PC-9 (cell line): ENCODE measurements around the gene ASRGL1. TPM values are rescaled to one million over a fixed set of nuclear protein-coding genes. Genes with fewer than 3 reads are reported as not detected.

ENCODE experiments used
- BruUV-seq: library from RNA; stranded (reverse); fragments of 400-500 nt; replicated peaks from 2 replicates; lab custom pipeline; 2021; lab: Mats Ljungman, UMichigan
- CTCF ChIA-PET: fragments of 300-600 bp; sonication (Branson Sonifier 250); formaldehyde crosslinking; loops from one replicate; lab custom pipeline; 2022; ENCODE audit warnings: antibody characterized with exemption; lab: Charles Lee
- POLR2A ChIA-PET: fragments of 300-600 bp; sonication (Branson Sonifier 250); formaldehyde crosslinking; loops from one replicate; lab custom pipeline; 2022; ENCODE audit warnings: antibody characterized with exemption; ENCODE audit not compliant: unreplicated experiment; lab: Charles Lee
- DNase-seq, 2 experiments: peaks; one replicate each; pipeline versions ENCODE4 v3.0.0 to v3.0.0-alpha.2; 2015 to 2022; ENCODE audit warnings: mixed read lengths in 1 of 2
- H2AFZ ChIP-seq: fragments of 200-600 bp; sonication (generic); 2 replicates; pipeline ENCODE4 v1.8.1; 2017; ENCODE audit warnings: antibody characterized with exemption
- H3F3A ChIP-seq: fragments of 200-600 bp; sonication (generic); 2 replicates; pipeline ENCODE4 v1.8.1; 2017; ENCODE audit warnings: antibody characterized with exemption, mild to moderate bottlenecking, low read depth; ENCODE audit not compliant: insufficient read depth
- H3K27ac ChIP-seq: fragments of 200-600 bp; sonication (generic); 2 replicates; pipeline ENCODE4 v1.6.1; 2016; ENCODE audit warnings: mixed run types
- H3K27me3 ChIP-seq: fragments of 200-600 bp; sonication (generic); 2 replicates; pipeline ENCODE4 v1.6.1; 2016; ENCODE audit warnings: low read depth, mixed run types; ENCODE audit not compliant: insufficient read depth
- H3K36me3 ChIP-seq: fragments of 200-600 bp; sonication (generic); 2 replicates; pipeline ENCODE4 v1.6.1; 2016; ENCODE audit warnings: low read depth, mixed run types
- H3K4me1 ChIP-seq: fragments of 200-600 bp; sonication (generic); replicated peaks from 2 replicates; pipeline ENCODE4 v1.6.1; 2016; ENCODE audit warnings: mixed run types; ENCODE audit not compliant: insufficient read depth
- H3K4me2 ChIP-seq: fragments of 200-600 bp; sonication (generic); 2 replicates; pipeline ENCODE4 v1.6.1; 2017; ENCODE audit warnings: mixed run types
- H3K4me3 ChIP-seq: fragments of 200-600 bp; sonication (generic); 2 replicates; pipeline ENCODE4 v1.6.1; 2016; ENCODE audit warnings: mixed run types
- H3K79me2 ChIP-seq: fragments of 200-600 bp; sonication (generic); 2 replicates; pipeline ENCODE4 v1.6.1; 2017; ENCODE audit warnings: low read depth, mixed run types
- H3K9me2 ChIP-seq: fragments of 200-600 bp; sonication (generic); 2 replicates; pipeline ENCODE4 v1.8.1; 2017; ENCODE audit warnings: mild to moderate bottlenecking; ENCODE audit not compliant: insufficient read depth
- H3K9me3 ChIP-seq: fragments of 200-600 bp; sonication (generic); 2 replicates; pipeline ENCODE4 v1.8.1; 2016; ENCODE audit warnings: low read depth; ENCODE audit not compliant: insufficient read depth
- H4K20me1 ChIP-seq: fragments of 200-600 bp; sonication (generic); 2 replicates; pipeline ENCODE4 v1.8.1; 2017; ENCODE audit not compliant: insufficient read depth
- EZH2 ChIP-seq: fragments of 200-600 bp; sonication (generic); IDR thresholded peaks from 2 replicates; pipeline ENCODE4 v1.8.0; 2017; ENCODE audit warnings: antibody characterized with exemption, low read depth
- intact Hi-C: fragments of 100-400 bp; cut with micrococcal nuclease; formaldehyde crosslinking; loops from one replicate; pipeline ENCODE4 v1.10.0; 2022; ENCODE audit not compliant: unreplicated experiment
- total RNA-seq: library from RNA; stranded (reverse); gene quantifications from 2 replicates; pipeline ENCODE4 v1.2.3, GENCODE V29; 2021
- TF ChIP-seq, protein P1 (sequence below): fragments of 200-600 bp; sonication (generic); conservative IDR thresholded peaks from 2 replicates; pipeline ENCODE4 v1.6.1; 2017; ENCODE audit warnings: mixed run types, antibody characterized with exemption, mild to moderate bottlenecking, moderate library complexity

The ASRGL1 gene
- total RNA-seq, 1 experiment from 2014 or later, result 8.4 TPM

- Histone ChIP-seq H2AFZ (no peak overlapping the region), H3K9me2 (no peaks in the 10 kb centered on the region), H3K27me3 (no peaks in the 10 kb centered on the region), H3K9me3 (no peaks in the 10 kb centered on the region), H3K4me2 (no peak overlapping the region), H3K4me1 (peaks cover 13% of the 10 kb centered on the region), H3K4me3 (no peak overlapping the region), H4K20me1 (no peaks in the 10 kb centered on the region), H3K36me3 (no peaks in the 10 kb centered on the region), H3F3A (peaks cover 10% of the 10 kb centered on the region; the same call in 1 of the 2 replicates), H3K79me2 (no peaks in the 10 kb centered on the region), H3K27ac (no peak overlapping the region)
- POLR2A ChIA-PET, result interaction anchor here (0.5 to 0.6 kb wide), 2 partner anchors 161 to 1563 kb away, joined by 3 to 5 read pairs; no protein-coding TSS in a partner anchor
- no peak for TF ChIP-seq EZH2
- no peak for DNase-seq
- intact Hi-C loops, result loop anchor here (2.0 to 5.0 kb wide), 3 partner anchors 27 to 483 kb away; partner anchors contain the start of genes EML3, ROM1 and SLC3A2
- no TSS peak for BruUV-seq
- CTCF ChIA-PET, result no interaction called here
Observed at GRCh38 chr11:62399172-62399877, 62.1 kb downstream of the ASRGL1 start.

DNA sequence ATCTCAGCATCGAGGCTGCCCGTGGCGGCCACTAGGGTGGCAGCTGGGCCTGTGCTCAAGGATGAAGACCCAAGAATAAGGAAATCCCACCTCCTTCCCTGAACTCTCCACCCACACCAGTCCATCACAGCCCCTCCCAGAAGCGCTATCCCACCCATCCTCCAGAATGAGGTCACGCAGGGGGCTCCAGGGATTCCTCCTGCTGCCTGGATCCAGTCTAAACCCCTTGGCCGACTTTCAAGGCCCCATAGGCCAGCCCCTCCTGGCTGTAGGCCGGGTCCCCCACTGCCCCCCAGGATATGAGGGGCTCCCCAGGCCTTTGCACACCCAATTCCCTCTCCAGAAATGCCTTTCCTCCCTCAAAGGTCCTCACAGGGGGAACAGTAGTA is 62.6 kb downstream of the ASRGL1 start:
- Histone ChIP-seq H2AFZ (no peak overlapping the region), H3K27ac (no peak overlapping the region), H4K20me1 (no peaks in the 10 kb centered on the region), H3F3A (peaks cover 7% of the 10 kb centered on the region; the same call in 1 of the 2 replicates), H3K9me3 (no peaks in the 10 kb centered on the region), H3K27me3 (no peaks in the 10 kb centered on the region), H3K79me2 (no peaks in the 10 kb centered on the region), H3K9me2 (no peaks in the 10 kb centered on the region), H3K4me3 (no peak overlapping the region), H3K36me3 (no peaks in the 10 kb centered on the region), H3K4me1 (peaks cover 13% of the 10 kb centered on the region), H3K4me2 (no peak overlapping the region)
- TF ChIP-seq, protein P1, sequence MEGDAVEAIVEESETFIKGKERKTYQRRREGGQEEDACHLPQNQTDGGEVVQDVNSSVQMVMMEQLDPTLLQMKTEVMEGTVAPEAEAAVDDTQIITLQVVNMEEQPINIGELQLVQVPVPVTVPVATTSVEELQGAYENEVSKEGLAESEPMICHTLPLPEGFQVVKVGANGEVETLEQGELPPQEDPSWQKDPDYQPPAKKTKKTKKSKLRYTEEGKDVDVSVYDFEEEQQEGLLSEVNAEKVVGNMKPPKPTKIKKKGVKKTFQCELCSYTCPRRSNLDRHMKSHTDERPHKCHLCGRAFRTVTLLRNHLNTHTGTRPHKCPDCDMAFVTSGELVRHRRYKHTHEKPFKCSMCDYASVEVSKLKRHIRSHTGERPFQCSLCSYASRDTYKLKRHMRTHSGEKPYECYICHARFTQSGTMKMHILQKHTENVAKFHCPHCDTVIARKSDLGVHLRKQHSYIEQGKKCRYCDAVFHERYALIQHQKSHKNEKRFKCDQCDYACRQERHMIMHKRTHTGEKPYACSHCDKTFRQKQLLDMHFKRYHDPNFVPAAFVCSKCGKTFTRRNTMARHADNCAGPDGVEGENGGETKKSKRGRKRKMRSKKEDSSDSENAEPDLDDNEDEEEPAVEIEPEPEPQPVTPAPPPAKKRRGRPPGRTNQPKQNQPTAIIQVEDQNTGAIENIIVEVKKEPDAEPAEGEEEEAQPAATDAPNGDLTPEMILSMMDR, result no peak
- no peak for TF ChIP-seq EZH2
- no peak for DNase-seq
- no TSS peak for BruUV-seq
- intact Hi-C loops, result loop anchor here (2.0 to 5.0 kb wide), 3 partner anchors 27 to 482 kb away; partner anchors contain the start of genes EML3, ROM1 and SLC3A2
- ChIA-PET POLR2A (interaction anchor here (0.6 kb wide), 1 partner anchor 328 kb away, joined by 3 read pairs; the partner anchor contains the start of gene TTC9C), CTCF (interaction anchor here (1.2 kb wide), 1 partner anchor 161 kb away, joined by 4 read pairs; no protein-coding TSS in a partner anchor)

GRCh38 chr11:62400281-62400680 is 63.0 kb downstream of the ASRGL1 start:
- ChIA-PET POLR2A (interaction anchor here (0.5 to 1.0 kb wide), 7 partner anchors 27 to 1534 kb away, joined by 3 to 10 read pairs (median 4); partner anchors contain the start of gene TTC9C), CTCF (interaction anchor here (0.8 to 1.2 kb wide), 4 partner anchors 25 to 160 kb away, joined by 3 to 6 read pairs (median 4); no protein-coding TSS in a partner anchor)
- no peaks in the 10 kb centered on the region for H3K36me3 ChIP-seq
- H3K9me2 ChIP-seq, result no peaks in the 10 kb centered on the region
- peaks cover 10% of the 10 kb centered on the region for H3K4me1 ChIP-seq
- no TSS peak for BruUV-seq
- H3K79me2 ChIP-seq, result no peaks in the 10 kb centered on the region
- H3K4me3 ChIP-seq, result no peak overlapping the region
- no peak overlapping the region for H2AFZ ChIP-seq
- intact Hi-C loops, result no loop called here
- no peak for TF ChIP-seq EZH2
- TF ChIP-seq, protein P1, result no peak
- H4K20me1 ChIP-seq, result no peaks in the 10 kb centered on the region
- no peaks in the 10 kb centered on the region for H3K27me3 ChIP-seq
- no peak for DNase-seq
- H3K27ac ChIP-seq, result no peak overlapping the region
- H3K4me2 ChIP-seq, result no peak overlapping the region
- H3K9me3 ChIP-seq, result no peaks in the 10 kb centered on the region
- H3F3A ChIP-seq, result peaks cover 3% of the 10 kb centered on the region; the same call in 1 of the 2 replicates
